Upper lobe of left lung (tissue), 6 donors: ENCODE data around the gene NDNF. TPM values are rescaled to one million over a fixed set of nuclear protein-coding genes. Genes with fewer than 3 reads are reported as not detected.
A peak's percentile ranks its signal among the peaks of the same experiment; 100 is the strongest.

ENCODE experiments used
- ATAC-seq, 2 donors: fragments of 200-7000 bp; cut with Tn5 transposase; one replicate each; pipeline ENCODE4 v1.9.1; 2022; ENCODE audit warnings: mild to moderate bottlenecking in 2 of 2, moderate library complexity in 2 of 2; ENCODE audit not compliant: low FRiP score in 2 of 2
- DNase-seq, 2 donors: peaks; one replicate each; pipeline ENCODE4 v3.0.0-alpha.2; 2019 to 2020
- H3K27ac ChIP-seq, 4 donors: fragments of 200-600 bp; sonication (generic); one replicate each; pipeline ENCODE4 v1.5.1; 2016 to 2019
- H3K27me3 ChIP-seq, 4 donors: fragments of 200-600 bp; sonication (generic); one replicate each; pipeline ENCODE4 v1.5.1; 2017 to 2019
- H3K36me3 ChIP-seq, 4 donors: fragments of 200-600 bp; sonication (generic); one replicate each; pipeline ENCODE4 v1.5.1; 2016 to 2019
- H3K4me1 ChIP-seq, 4 donors: fragments of 200-600 bp; sonication (generic); one replicate each; pipeline ENCODE4 v1.5.1; 2018 to 2019
- H3K4me3 ChIP-seq, 4 donors: fragments of 200-600 bp; sonication (generic); one replicate each; pipeline ENCODE4 v1.5.1; 2017 to 2019; ENCODE audit warnings: mild to moderate bottlenecking in 2 of 4, moderate library complexity in 1 of 4
- H3K9me3 ChIP-seq, 4 donors: fragments of 200-600 bp; sonication (generic); one replicate each; pipeline ENCODE4 v1.5.1; 2018 to 2019
- CTCF ChIP-seq, 6 experiments: fragments of 450-650 bp in 4 of 6; fragments of 200-600 bp in 2 of 6; sonication (generic) in 2 of 6; IDR thresholded peaks; one replicate each; pipeline ENCODE4 v1.5.1; 2016 to 2019; ENCODE audit warnings: antibody characterized with exemption in 6 of 6
- EP300 ChIP-seq, 4 donors: sonication (generic); formaldehyde crosslinking; IDR thresholded peaks; one replicate each; pipeline ENCODE4 v1.5.1; 2017; ENCODE audit warnings: antibody characterized with exemption in 4 of 4, control low read depth in 2 of 4
- POLR2A ChIP-seq, 4 donors: fragments of 450-650 bp; IDR thresholded peaks; one replicate each; pipeline ENCODE4 v1.5.1; 2016 to 2017; ENCODE audit warnings: antibody characterized with exemption in 4 of 4, mild to moderate bottlenecking in 2 of 4
- POLR2AphosphoS5 ChIP-seq, 2 donors: sonication (generic); formaldehyde crosslinking; IDR thresholded peaks; one replicate each; pipeline ENCODE4 v1.5.1; 2017; ENCODE audit warnings: antibody characterized with exemption in 2 of 2
- WGBS, 2 donors: methylation state at CpG; one replicate each; pipeline ENCODE4 v1.1.5; 2017 to 2018; 5-methylcytosine and 5-hydroxymethylcytosine counted together
- total RNA-seq, 6 donors: library from RNA; depleted of rRNA in 4 of 6; stranded (reverse); fragments of >200 nt in 4 of 6; gene quantifications; one replicate each; pipeline versions ENCODE4 v1.1.0 to v1.2.1, GENCODE V29; 2016 to 2021
- donor health status: DM: no; HTN: no; CAD: no; lungs with moderate emphysema.
- donor health status: DM: no; HTN: yes; CAD: no; lungs with severe emphysema.

NDNF gene
- total RNA-seq, 6 donors from 2014 or later: 52.4 to 180 (median 129) TPM

GRCh38 chr4:121073004-121073435 lies 685 bp upstream of the NDNF start:
- no peaks in the 10 kb centered on the region for H3K36me3 ChIP-seq
- peak overlapping the region; percentile 64 to 76 (median 70) for H3K4me3 ChIP-seq
- peaks cover 3 to 18% (median 10%) of the 10 kb centered on the region in 4 donors for H3K4me1 ChIP-seq
- 6 to 8% methylated on average over 12 of the region's 12 CpGs for WGBS, 2 donors
- H3K27me3 ChIP-seq: peaks cover 0 to 4% (median 0%) of the 10 kb centered on the region in 4 donors
- H3K27ac ChIP-seq: peak overlapping the region; percentile 78 to 96 (median 88)
- ATAC-seq (peak; percentile 13 to 52), DNase-seq (peak in 1 of 2 donors; percentile 49)
- TF ChIP-seq CTCF (IDR thresholded peaks at IDR 0.05) (no peak), EP300 (IDR thresholded peaks at IDR 0.05) (no peak), POLR2A (IDR thresholded peaks at IDR 0.05) (peak in 1 of 4 donors; percentile 30)
- H3K9me3 ChIP-seq: no peaks in the 10 kb centered on the region

- peaks cover 0 to 4% (median 0%) of the 10 kb centered on the region in 4 donors for H3K27me3 ChIP-seq
- peak overlapping the region; percentile 78 to 96 (median 88) for H3K27ac ChIP-seq
- WGBS, 2 donors: 1 to 2% methylated on average over 34 of the region's 34 CpGs
- peak overlapping the region; percentile 64 to 76 (median 70) for H3K4me3 ChIP-seq
- H3K9me3 ChIP-seq: no peaks in the 10 kb centered on the region
- H3K4me1 ChIP-seq: peaks cover 3 to 18% (median 10%) of the 10 kb centered on the region in 4 donors
- TF ChIP-seq CTCF (IDR thresholded peaks at IDR 0.05) (no peak), POLR2AphosphoS5 (IDR thresholded peaks at IDR 0.05) (no peak)
- no peaks in the 10 kb centered on the region for H3K36me3 ChIP-seq
- DNase-seq: no peak
- ATAC-seq: no peak
Measured at GRCh38 chr4:121071640-121072223, 603 bp downstream of the NDNF start.

- Histone ChIP-seq H3K4me3 (peak overlapping the region; percentile 64 to 76 (median 70)), H3K36me3 (no peaks in the 10 kb centered on the region), H3K9me3 (no peaks in the 10 kb centered on the region), H3K4me1 (peaks cover 8 to 18% (median 14%) of the 10 kb centered on the region in 4 donors), H3K27ac (peak overlapping the region; percentile 78 to 96 (median 88)), H3K27me3 (peaks cover 0 to 4% (median 0%) of the 10 kb centered on the region in 4 donors)
- WGBS, 2 donors: 2 to 5% methylated on average over 27 to 59 of the region's 64 CpGs
- peak; percentile 67 to 77 for ATAC-seq
- TF ChIP-seq CTCF (IDR thresholded peaks at IDR 0.05): peak in 5 of 6 experiments; percentile 28 to 72 (median 44)
- peak in 1 of 4 donors; percentile 34 for TF ChIP-seq POLR2A (IDR thresholded peaks at IDR 0.05)
- no peak for TF ChIP-seq EP300 (IDR thresholded peaks at IDR 0.05)
- DNase-seq: peak; percentile 40 to 81
Measured at GRCh38 chr4:121070696-121071639, 1.4 kb downstream of the NDNF start.

GRCh38 chr4:121070274-121070673 lies 2.1 kb downstream of the NDNF start:
- ATAC-seq: no peak
- no peaks in the 10 kb centered on the region for H3K36me3 ChIP-seq
- TF ChIP-seq POLR2A (IDR thresholded peaks at IDR 0.05) (peak in 2 of 4 donors; percentile 16 to 54), POLR2AphosphoS5 (IDR thresholded peaks at IDR 0.05) (peak in 1 of 2 donors; percentile 50), CTCF (IDR thresholded peaks at IDR 0.05) (no peak)
- H3K4me3 ChIP-seq: peak overlapping the region; percentile 64 to 76 (median 70)
- peak overlapping the region; percentile 78 to 96 (median 88) for H3K27ac ChIP-seq
- 20 to 23% methylated on average over 12 of the region's 12 CpGs for WGBS, 2 donors
- DNase-seq: no peak
- peaks cover 8 to 18% (median 14%) of the 10 kb centered on the region in 4 donors for H3K4me1 ChIP-seq
- H3K9me3 ChIP-seq: no peaks in the 10 kb centered on the region
- peaks cover 0 to 4% (median 0%) of the 10 kb centered on the region in 4 donors for H3K27me3 ChIP-seq
